ENCODE data around the gene SYT17. TPM values are rescaled to one million over a fixed set of nuclear protein-coding genes. Genes with fewer than 3 reads are reported as not detected.

SYT17 gene
- total and polyA plus RNA-seq, 4 donors = 3.4 to 13.1 (median 8.6) TPM

GRCh38 chr16:19228052-19228451 lies 60.0 kb downstream of the SYT17 start:
- H3K9ac ChIP-seq (ENCODE audit: insufficient read depth in 1 of 2, low read length in 2 of 2) = no peak overlapping the region
- ATAC-seq (ENCODE audit: insufficient read depth, low FRiP score) (no peak), DNase-seq (no peak)
- no peaks in the 10 kb centered on the region for H3K4me1 ChIP-seq (ENCODE audit: control insufficient read depth in 5 of 5, insufficient read depth in 5 of 5, low read length in 5 of 5)
- H3K9me3 ChIP-seq (ENCODE audit: control insufficient read depth in 4 of 4, insufficient read depth in 3 of 4, low read length in 3 of 4) = peaks cover 0 to 8% (median 3%) of the 10 kb centered on the region in 4 donors
- no peak overlapping the region for H3K4me3 ChIP-seq
- no peaks in the 10 kb centered on the region for H3K27me3 ChIP-seq (ENCODE audit: control insufficient read depth in 3 of 3, insufficient read depth in 3 of 3, low read length in 2 of 3)
- 79 to 91% methylated on average over 4 of the region's 4 CpGs for WGBS, 2 donors
- H3K36me3 ChIP-seq (ENCODE audit: control insufficient read depth in 4 of 4, insufficient read depth in 4 of 4, low read length in 4 of 4) = peaks cover 0 to 17% (median 13%) of the 10 kb centered on the region in 4 donors
- no peak overlapping the region for H3K27ac ChIP-seq (ENCODE audit: low read depth in 1 of 2, low read length in 1 of 2)
- TF ChIP-seq CTCF (IDR thresholded peaks at IDR 0.05; ENCODE audit: control extremely low read depth, extremely low read depth) = no peak

- TF ChIP-seq CTCF (IDR thresholded peaks at IDR 0.05; ENCODE audit: control extremely low read depth, extremely low read depth) = no peak
- DNase-seq (no peak), ATAC-seq (ENCODE audit: insufficient read depth, low FRiP score) (no peak)
- Histone ChIP-seq H3K27ac (ENCODE audit: low read depth in 1 of 2, low read length in 1 of 2) (no peak overlapping the region), H3K27me3 (ENCODE audit: control insufficient read depth in 3 of 3, insufficient read depth in 3 of 3, low read length in 2 of 3) (no peaks in the 10 kb centered on the region), H3K36me3 (ENCODE audit: control insufficient read depth in 4 of 4, insufficient read depth in 4 of 4, low read length in 4 of 4) (peaks cover 0 to 15% (median 13%) of the 10 kb centered on the region in 4 donors), H3K9ac (ENCODE audit: insufficient read depth in 1 of 2, low read length in 2 of 2) (no peak overlapping the region), H3K4me1 (ENCODE audit: control insufficient read depth in 5 of 5, insufficient read depth in 5 of 5, low read length in 5 of 5) (no peaks in the 10 kb centered on the region), H3K9me3 (ENCODE audit: control insufficient read depth in 4 of 4, insufficient read depth in 3 of 4, low read length in 3 of 4) (peaks cover 0 to 6% (median 3%) of the 10 kb centered on the region in 4 donors), H3K4me3 (no peak overlapping the region)
- WGBS, 2 donors = 88 to 89% methylated on average over 3 of the region's 3 CpGs
Measured at GRCh38 chr16:19228575-19228974, 60.5 kb downstream of the SYT17 start.

- Histone ChIP-seq H3K4me3 (no peak overlapping the region), H3K36me3 (ENCODE audit: control insufficient read depth in 4 of 4, insufficient read depth in 4 of 4, low read length in 4 of 4) (peaks cover 0 to 11% (median 3%) of the 10 kb centered on the region in 4 donors), H3K4me1 (ENCODE audit: control insufficient read depth in 5 of 5, insufficient read depth in 5 of 5, low read length in 5 of 5) (no peaks in the 10 kb centered on the region), H3K27ac (ENCODE audit: low read depth in 1 of 2, low read length in 1 of 2) (no peak overlapping the region), H3K27me3 (ENCODE audit: control insufficient read depth in 3 of 3, insufficient read depth in 3 of 3, low read length in 2 of 3) (no peaks in the 10 kb centered on the region), H3K9ac (ENCODE audit: insufficient read depth in 1 of 2, low read length in 2 of 2) (no peak overlapping the region), H3K9me3 (ENCODE audit: control insufficient read depth in 4 of 4, insufficient read depth in 3 of 4, low read length in 3 of 4) (peaks cover 0 to 9% (median 5%) of the 10 kb centered on the region in 4 donors)
- ATAC-seq (ENCODE audit: insufficient read depth, low FRiP score) (no peak), DNase-seq (no peak)
- TF ChIP-seq CTCF (IDR thresholded peaks at IDR 0.05; ENCODE audit: control extremely low read depth, extremely low read depth) = no peak
- 72 to 97% methylated on average over 3 of the region's 3 CpGs for WGBS, 2 donors
Measured at GRCh38 chr16:19230575-19230974, 62.5 kb downstream of the SYT17 start.

- no peak overlapping the region for H3K9ac ChIP-seq (ENCODE audit: insufficient read depth in 1 of 2, low read length in 2 of 2)
- no peak for TF ChIP-seq CTCF (IDR thresholded peaks at IDR 0.05; ENCODE audit: control extremely low read depth, extremely low read depth)
- H3K9me3 ChIP-seq (ENCODE audit: control insufficient read depth in 4 of 4, insufficient read depth in 3 of 4, low read length in 3 of 4) = peaks cover 0 to 13% (median 4%) of the 10 kb centered on the region in 4 donors
- no peaks in the 10 kb centered on the region for H3K4me1 ChIP-seq (ENCODE audit: control insufficient read depth in 5 of 5, insufficient read depth in 5 of 5, low read length in 5 of 5)
- no peak overlapping the region for H3K4me3 ChIP-seq
- H3K36me3 ChIP-seq (ENCODE audit: control insufficient read depth in 4 of 4, insufficient read depth in 4 of 4, low read length in 4 of 4) = peaks cover 0 to 7% (median 3%) of the 10 kb centered on the region in 4 donors
- H3K27ac ChIP-seq (ENCODE audit: low read depth in 1 of 2, low read length in 1 of 2) = no peak overlapping the region
- WGBS, 2 donors = 89 to 93% methylated on average over 8 of the region's 8 CpGs
- no peak for DNase-seq
- ATAC-seq (ENCODE audit: insufficient read depth, low FRiP score) = no peak
- H3K27me3 ChIP-seq (ENCODE audit: control insufficient read depth in 3 of 3, insufficient read depth in 3 of 3, low read length in 2 of 3) = no peaks in the 10 kb centered on the region
Measured at GRCh38 chr16:19231881-19232280, 63.8 kb downstream of the SYT17 start.

All from lung (tissue), 12 donors.